T-cell (primary cell): ENCODE data around the gene NCAM1. TPM values are rescaled to one million over a fixed set of nuclear protein-coding genes. Genes with fewer than 3 reads are reported as not detected.
A peak's percentile ranks its signal among the peaks of the same experiment; 100 is the strongest.

Source experiments
- ATAC-seq, 4 experiments: fragments of 200-7000 bp in 3 of 4; fragments of 150-1000 bp in 1 of 4; cut with Tn5 transposase; replicated peaks in 1 of 4; 1 replicate in 3 of 4; 2 replicates in 1 of 4; pipeline ENCODE4 v1.10.0; 2021; ENCODE audit warnings: moderate library complexity in 3 of 4, mild to moderate bottlenecking in 2 of 4, moderate number of reproducible peaks in 1 of 4
- CTCF ChIA-PET, 2 donors: fragments of 300-600 bp; sonication (Branson Sonifier 250); formaldehyde crosslinking; loops; one replicate each; lab custom pipeline; 2022; ENCODE audit warnings: antibody characterized with exemption in 2 of 2; lab: Charles Lee
- POLR2A ChIA-PET, 2 donors: fragments of 300-600 bp; sonication (Branson Sonifier 250); formaldehyde crosslinking; loops; one replicate each; lab custom pipeline; 2022; ENCODE audit warnings: antibody characterized with exemption in 2 of 2; lab: Charles Lee
- DNase-seq, 35 experiments: peaks; one replicate each; pipeline versions ENCODE4 v3.0.0 to v3.0.0-alpha.2; 2013 to 2023
- H3K27ac ChIP-seq: one replicate; pipeline ENCODE4 v1.5.1; 2013; ENCODE audit warnings: low read length
- H3K27me3 ChIP-seq, 2 experiments: replicated peaks in 1 of 2; 1 replicate in 1 of 2; 2 replicates in 1 of 2; pipeline versions ENCODE4 v1.6.1 to v1.7.0; 2013; ENCODE audit warnings: low read length in 1 of 2, mixed read lengths in 1 of 2; ENCODE audit not compliant: control insufficient read depth in 2 of 2, insufficient read depth in 2 of 2; ENCODE audit errors: extremely low read depth in 1 of 2
- H3K36me3 ChIP-seq, 2 donors: 1 replicate in 1 of 2; 2 replicates in 1 of 2; pipeline versions ENCODE4 v1.6.1 to v1.7.0; 2013; ENCODE audit warnings: low read length in 1 of 2; ENCODE audit not compliant: control insufficient read depth in 2 of 2, insufficient read depth in 1 of 2; ENCODE audit errors: extremely low read depth in 1 of 2
- H3K4me1 ChIP-seq, 2 experiments: 1 replicate in 1 of 2; 2 replicates in 1 of 2; pipeline versions ENCODE4 v1.6.1 to v1.7.0; 2013; ENCODE audit warnings: low read length in 2 of 2, mixed read lengths in 1 of 2; ENCODE audit not compliant: insufficient read depth in 2 of 2, control insufficient read depth in 1 of 2; ENCODE audit errors: extremely low read depth in 1 of 2
- H3K4me3 ChIP-seq, 2 donors: 1 replicate in 1 of 2; 2 replicates in 1 of 2; pipeline versions ENCODE4 v1.5.1 to v1.7.0; 2013; ENCODE audit warnings: mild to moderate bottlenecking in 2 of 2, low read length in 1 of 2, moderate library complexity in 1 of 2; ENCODE audit not compliant: control insufficient read depth in 1 of 2; ENCODE audit errors: extremely low read depth in 1 of 2
- H3K9me3 ChIP-seq: 2 replicates; pipeline ENCODE4 v1.7.0; 2013
- H3K27ac Mint-ChIP-seq, 2 donors: one replicate each; pipeline ENCODE4 v1.8.0; 2020 to 2021; ENCODE audit warnings: mild to moderate bottlenecking in 2 of 2, mixed read lengths in 2 of 2
- H3K27me3 Mint-ChIP-seq, 2 donors: one replicate each; pipeline ENCODE4 v1.8.0; 2021 to 2022; ENCODE audit warnings: mixed read lengths in 2 of 2
- H3K36me3 Mint-ChIP-seq: one replicate; pipeline ENCODE4 v1.8.0; 2021; ENCODE audit warnings: mixed read lengths
- H3K4me1 Mint-ChIP-seq, 3 donors: one replicate each; pipeline ENCODE4 v1.8.0; 2020 to 2022; ENCODE audit warnings: mixed read lengths in 3 of 3, mild to moderate bottlenecking in 1 of 3
- H3K4me3 Mint-ChIP-seq, 3 donors: one replicate each; pipeline ENCODE4 v1.8.0; 2020 to 2022; ENCODE audit warnings: mild to moderate bottlenecking in 3 of 3, mixed read lengths in 3 of 3, moderate library complexity in 3 of 3
- H3K9me3 Mint-ChIP-seq, 3 donors: one replicate each; pipeline ENCODE4 v1.8.0; 2020 to 2022; ENCODE audit warnings: mixed read lengths in 3 of 3
- WGBS: methylation state at CpG from one replicate; pipeline ENCODE4 v1.1.5; 2013; ENCODE audit warnings: missing lambda C conversion rate; ENCODE audit not compliant: insufficient coverage; 5-methylcytosine and 5-hydroxymethylcytosine counted together
- total RNA-seq, 35 experiments: library from RNA in 6 of 35; stranded (reverse) in 6 of 35; fragments of 120-200 nt in 1 of 35; gene quantifications; one replicate each; pipeline versions ENCODE4 v1.2.1 to v1.2.4 and lab custom pipeline; 2013 to 2026

Gene NCAM1
- total RNA-seq, 5 donors from 2014 or later (not counting 1 experiment from before 2014, with no cell fraction given) = 0.90 to 1.8 (median 1.1) TPM

GRCh38 chr11:113240790-113241635 is 279.8 kb downstream of the NCAM1 start:
- Mint-ChIP-seq H3K27ac (no peak overlapping the region), H3K4me3 (no peak overlapping the region), H3K9me3 (no peaks in the 10 kb centered on the region), H3K27me3 (peaks cover 16 to 29% of the 10 kb centered on the region in 2 donors), H3K36me3 (no peaks in the 10 kb centered on the region), H3K4me1 (peaks cover 14 to 16% (median 14%) of the 10 kb centered on the region in 3 donors)
- ATAC-seq = no peak
- Histone ChIP-seq H3K27ac (no peak overlapping the region), H3K27me3 (peaks cover 5 to 8% of the 10 kb centered on the region in 2 experiments), H3K4me1 (no peaks in the 10 kb centered on the region), H3K36me3 (no peaks in the 10 kb centered on the region), H3K4me3 (no peak overlapping the region), H3K9me3 (no peaks in the 10 kb centered on the region)
- 79% methylated on average over 10 of the region's 12 CpGs for WGBS
- no peak for DNase-seq
- ChIA-PET CTCF (no interaction called here), POLR2A (no interaction called here)

DNA sequence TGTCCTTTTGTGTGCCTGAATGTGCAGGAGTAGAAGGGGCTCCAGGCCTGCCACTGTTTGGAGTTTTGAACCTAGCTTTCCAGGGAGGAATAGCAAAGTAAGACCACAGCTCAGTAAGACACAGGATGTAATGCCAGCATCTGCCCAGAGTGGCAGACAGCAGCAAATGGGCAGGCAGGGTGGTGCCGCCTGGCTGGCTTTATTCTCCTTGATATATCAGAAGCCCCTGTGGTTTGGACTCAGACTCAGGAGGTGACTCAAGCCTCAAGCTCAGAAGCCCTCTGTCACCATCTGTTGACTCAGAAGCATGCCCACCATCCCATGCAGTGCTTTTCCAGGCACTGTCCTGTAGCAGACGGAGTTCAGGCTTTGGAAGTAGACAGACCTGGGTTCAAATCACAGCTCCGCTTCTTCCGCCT is 280.4 kb downstream of the NCAM1 start:
- 96% methylated on average over 2 of the region's 4 CpGs for WGBS

GRCh38 chr11:113242060-113242459 is 280.8 kb downstream of the NCAM1 start:
- Mint-ChIP-seq H3K27me3 (peaks cover 18 to 32% of the 10 kb centered on the region in 2 donors), H3K9me3 (no peaks in the 10 kb centered on the region), H3K4me3 (no peak overlapping the region), H3K27ac (no peak overlapping the region), H3K4me1 (peaks cover 14 to 16% (median 14%) of the 10 kb centered on the region in 3 donors), H3K36me3 (no peaks in the 10 kb centered on the region)
- Histone ChIP-seq H3K4me1 (no peaks in the 10 kb centered on the region), H3K36me3 (no peaks in the 10 kb centered on the region), H3K9me3 (no peaks in the 10 kb centered on the region), H3K27ac (no peak overlapping the region), H3K27me3 (peaks cover 5 to 8% of the 10 kb centered on the region in 2 experiments), H3K4me3 (no peak overlapping the region)
- ChIA-PET POLR2A (no interaction called here), CTCF (no interaction called here)
- ATAC-seq = no peak
- DNase-seq = no peak
- WGBS = 100% methylated on average over 1 of the region's 3 CpGs

More for the DNA sequence above, 280.4 kb downstream of the NCAM1 start:
- Histone ChIP-seq H3K4me3 (no peak overlapping the region), H3K4me1 (no peaks in the 10 kb centered on the region), H3K27me3 (peaks cover 5 to 8% of the 10 kb centered on the region in 2 experiments), H3K36me3 (no peaks in the 10 kb centered on the region), H3K27ac (no peak overlapping the region), H3K9me3 (no peaks in the 10 kb centered on the region)
- Mint-ChIP-seq H3K36me3 (no peaks in the 10 kb centered on the region), H3K4me3 (no peak overlapping the region), H3K9me3 (no peaks in the 10 kb centered on the region), H3K27ac (no peak overlapping the region), H3K4me1 (peaks cover 14 to 16% (median 14%) of the 10 kb centered on the region in 3 donors), H3K27me3 (peaks cover 17 to 32% of the 10 kb centered on the region in 2 donors)
- DNase-seq = no peak
- ChIA-PET CTCF (no interaction called here), POLR2A (no interaction called here)
- ATAC-seq = no peak

DNA sequence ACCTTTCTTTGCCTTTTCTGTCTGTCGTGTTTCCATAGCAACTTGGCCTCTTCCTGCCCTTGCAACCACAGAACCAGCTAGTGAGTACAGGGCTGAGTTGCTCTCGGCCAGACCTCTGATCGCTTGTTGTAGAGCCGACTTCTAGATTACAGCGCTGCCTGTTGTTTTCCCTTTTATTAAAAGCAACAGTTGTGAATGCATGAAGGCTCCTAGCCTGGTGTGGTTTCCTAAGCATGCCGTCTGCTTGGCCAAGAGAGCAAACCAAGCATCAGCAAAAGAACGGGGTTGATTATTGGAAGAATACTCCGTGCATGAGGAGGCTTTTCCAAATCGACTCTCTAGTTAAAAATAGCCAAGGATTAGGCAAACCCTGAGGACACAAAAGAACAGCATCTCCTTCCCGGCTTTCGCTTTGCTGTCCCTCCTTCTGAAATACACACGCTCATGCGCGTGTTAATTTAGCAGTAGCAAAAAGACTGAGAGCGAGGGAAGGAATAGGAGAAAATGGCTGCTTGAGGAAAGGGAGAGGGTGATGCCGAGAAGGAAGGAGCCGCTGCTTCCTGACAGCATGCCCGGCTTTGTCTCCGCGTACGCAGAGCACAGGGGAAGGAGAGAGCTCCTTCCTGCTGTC is 281.7 kb downstream of the NCAM1 start:
- Histone ChIP-seq H3K4me3 (peak overlapping the region in 1 of 2 donors; percentile 26), H3K4me1 (no peaks in the 10 kb centered on the region), H3K9me3 (no peaks in the 10 kb centered on the region), H3K27ac (no peak overlapping the region), H3K27me3 (peaks cover 5 to 8% of the 10 kb centered on the region in 2 experiments), H3K36me3 (no peaks in the 10 kb centered on the region)
- Mint-ChIP-seq H3K9me3 (no peaks in the 10 kb centered on the region), H3K4me1 (peaks cover 14 to 16% (median 14%) of the 10 kb centered on the region in 3 donors), H3K27ac (no peak overlapping the region), H3K4me3 (peak overlapping the region; percentile 32 to 66 (median 60)), H3K27me3 (peaks cover 23 to 40% of the 10 kb centered on the region in 2 donors), H3K36me3 (no peaks in the 10 kb centered on the region)
- DNase-seq (peak in 2 of 35 experiments; percentile 8 to 34), ATAC-seq (peak in 3 of 4 experiments; percentile 45 to 64 (median 63))
- CTCF ChIA-PET = no interaction called here
- POLR2A ChIA-PET = no interaction called here
- 11% methylated on average over 13 of the region's 21 CpGs for WGBS

DNA sequence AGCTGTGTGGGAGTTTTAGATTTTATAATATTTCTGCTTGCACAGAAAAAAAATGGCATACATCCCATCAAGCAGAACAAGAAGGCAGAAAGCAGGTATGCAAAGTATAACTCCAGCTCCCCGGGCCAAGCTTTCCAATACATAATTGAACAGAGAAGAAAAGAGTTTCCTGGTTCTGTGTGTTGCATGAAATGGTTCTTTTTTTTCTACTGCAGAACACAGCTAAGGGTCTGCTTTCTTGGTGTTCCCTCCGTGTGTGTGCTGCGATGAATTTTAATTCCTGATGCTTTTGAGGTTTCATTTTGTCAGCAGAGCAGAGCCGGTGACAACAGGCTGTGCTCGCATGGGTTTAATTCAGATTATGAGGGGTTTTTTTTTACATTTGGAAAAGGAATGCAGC is 282.5 kb downstream of the NCAM1 start:
- ChIA-PET POLR2A (no interaction called here), CTCF (no interaction called here)
- Histone ChIP-seq H3K9me3 (no peaks in the 10 kb centered on the region), H3K4me3 (no peak overlapping the region), H3K27ac (no peak overlapping the region), H3K36me3 (no peaks in the 10 kb centered on the region), H3K4me1 (no peaks in the 10 kb centered on the region), H3K27me3 (peaks cover 5 to 8% of the 10 kb centered on the region in 2 experiments)
- Mint-ChIP-seq H3K27me3 (peaks cover 25 to 48% of the 10 kb centered on the region in 2 donors), H3K4me3 (peak overlapping the region in 2 of 3 donors; percentile 60 to 66), H3K36me3 (no peaks in the 10 kb centered on the region), H3K27ac (no peak overlapping the region), H3K4me1 (peaks cover 14 to 16% (median 14%) of the 10 kb centered on the region in 3 donors), H3K9me3 (no peaks in the 10 kb centered on the region)
- no CpG with 5 or more reads among the region's 5 CpGs for WGBS
- ATAC-seq (no peak), DNase-seq (no peak)

DNA sequence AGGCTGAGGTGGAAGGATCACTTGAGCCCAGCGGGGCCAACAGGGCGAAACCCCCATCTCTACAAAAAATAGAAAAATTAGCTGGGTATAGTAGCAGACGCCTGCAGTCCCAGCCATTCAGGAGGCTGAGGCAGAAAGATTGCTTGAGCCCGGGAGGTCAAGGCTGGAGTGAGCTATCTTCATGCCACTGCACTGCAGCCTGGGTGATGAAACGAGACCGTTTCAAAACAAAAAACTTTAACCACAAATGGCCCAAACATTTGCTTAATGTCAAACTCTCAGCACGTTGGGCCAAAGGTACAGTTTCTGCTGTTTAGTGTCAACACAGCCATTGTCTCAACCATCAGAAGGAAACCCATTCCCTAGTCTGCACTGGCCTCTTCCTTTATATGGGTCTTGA is 284.0 kb downstream of the NCAM1 start:
- no peak for ATAC-seq

More for the DNA sequence above, 284.0 kb downstream of the NCAM1 start:
- H3K9me3 ChIP-seq = no peaks in the 10 kb centered on the region
- Mint-ChIP-seq H3K9me3 (no peaks in the 10 kb centered on the region), H3K27me3 (peaks cover 28 to 42% of the 10 kb centered on the region in 2 donors), H3K36me3 (no peaks in the 10 kb centered on the region), H3K27ac (no peak overlapping the region), H3K4me3 (no peak overlapping the region), H3K4me1 (peaks cover 14 to 16% (median 14%) of the 10 kb centered on the region in 3 donors)
- CTCF ChIA-PET = no interaction called here
- no peak overlapping the region for H3K4me3 ChIP-seq
- no peak for DNase-seq
- peaks cover 0 to 2% of the 10 kb centered on the region in 2 experiments for H3K4me1 ChIP-seq
- POLR2A ChIA-PET = no interaction called here
- no peaks in the 10 kb centered on the region for H3K36me3 ChIP-seq
- 68% methylated on average over 4 of the region's 7 CpGs for WGBS
- H3K27me3 ChIP-seq = peaks cover 5 to 16% of the 10 kb centered on the region in 2 experiments
- no peak overlapping the region for H3K27ac ChIP-seq
